ENCODE data around the gene RAMAC.
A peak's percentile ranks its signal among the peaks of the same experiment; 100 is the strongest.

- TF ChIP-seq POLR2A (IDR thresholded peaks at IDR 0.05; ENCODE audit: low read depth) (no peak), CTCF (IDR thresholded peaks at IDR 0.05) (no peak), POLR2AphosphoS5 (IDR thresholded peaks at IDR 0.05) (peak; percentile 86 to 87)
Measured at GRCh38 chr15:82985688-82986441, at the start of gene RAMAC.
